HG03025 (cell line): ENCODE results near the gene HOXA5.

Experiments
- ATAC-seq: cut with Tn5 transposase; IDR thresholded peaks from one replicate; pipeline ENCODE4 v1.9.1; 2021; ENCODE audit warnings: mild to moderate bottlenecking, moderate library complexity; ENCODE audit not compliant: unreplicated experiment, low FRiP score

HOXA5 gene

DNA sequence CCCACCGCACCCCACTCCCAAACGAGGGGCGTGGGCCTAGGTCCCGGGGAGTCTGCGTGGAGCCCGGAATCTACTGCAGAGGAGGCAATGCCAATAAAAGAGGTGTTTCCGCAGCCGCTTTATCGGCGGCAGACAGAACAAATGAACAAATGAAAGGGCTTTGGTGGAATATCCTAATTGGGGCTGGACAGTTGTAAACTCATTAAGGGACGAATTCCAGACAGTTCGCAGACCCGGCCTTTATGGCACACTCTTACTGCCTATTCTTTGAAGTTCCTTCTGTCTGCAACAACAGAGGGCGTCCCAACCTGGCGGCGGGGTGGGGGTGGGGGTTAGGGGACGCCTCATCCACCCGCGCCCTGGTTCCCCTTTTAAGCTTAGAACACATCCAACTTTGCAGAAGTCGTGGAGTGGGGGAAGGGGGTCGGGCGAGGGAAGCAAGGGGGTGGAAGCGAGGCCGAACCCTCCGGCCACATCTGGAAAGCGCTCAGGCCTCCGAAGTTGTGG is 17.8 kb upstream of the HOXA5 start:
- ATAC-seq: no peak

DNA sequence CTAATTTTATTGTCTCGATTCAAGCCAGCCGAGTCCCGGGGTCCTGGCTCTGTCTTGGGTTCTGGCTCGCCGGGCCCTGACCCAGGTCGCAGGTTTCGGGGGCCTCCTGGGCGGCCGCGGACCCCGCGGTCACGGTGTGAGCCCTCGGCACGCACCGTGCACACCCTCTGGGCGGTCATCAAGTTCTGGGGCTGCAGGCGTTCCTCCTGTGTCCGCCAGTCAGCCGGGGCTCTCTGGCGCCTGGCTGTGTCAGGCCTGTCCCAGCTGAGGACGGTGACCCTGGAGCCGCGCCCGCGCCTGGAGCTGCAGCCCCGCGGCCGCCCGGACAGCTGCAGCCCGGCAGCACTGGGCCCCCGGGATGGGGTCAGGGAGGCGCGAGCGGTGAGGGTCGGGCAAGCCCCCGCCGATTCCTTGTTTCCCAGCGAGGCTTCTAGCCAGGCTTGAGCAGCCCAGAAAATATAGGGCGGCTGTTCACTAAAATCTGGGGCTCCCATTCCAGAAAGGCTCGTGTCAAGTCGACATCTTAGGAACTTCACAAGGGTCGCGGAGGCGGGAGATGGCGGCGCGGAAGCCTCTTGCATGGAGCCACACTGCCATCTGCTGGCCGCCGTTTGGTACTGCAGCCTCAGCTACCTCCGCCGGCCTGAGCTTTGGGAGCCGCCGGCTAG is 17.2 kb upstream of the HOXA5 start:
- ATAC-seq: no peak

DNA sequence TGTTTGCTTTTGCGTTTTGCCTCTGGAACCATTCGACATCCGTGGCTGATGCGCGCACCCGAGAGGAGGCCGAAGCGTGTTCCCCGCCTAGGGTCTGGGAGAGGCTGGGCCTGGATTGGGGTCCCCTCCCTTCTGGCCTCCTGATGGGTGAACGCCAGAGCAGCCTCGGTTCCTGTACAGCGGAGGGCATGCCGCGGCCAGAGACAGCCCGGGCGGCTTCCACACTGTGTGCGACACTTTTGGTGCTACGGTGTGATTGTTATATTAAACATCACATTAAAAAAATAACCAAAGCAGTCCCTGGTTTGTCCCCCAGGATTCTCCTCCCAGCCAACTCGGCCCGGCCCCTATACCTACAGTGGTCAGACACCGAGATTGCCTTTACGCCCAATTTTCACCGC is 16.7 kb upstream of the HOXA5 start:
- no peak for ATAC-seq

DNA sequence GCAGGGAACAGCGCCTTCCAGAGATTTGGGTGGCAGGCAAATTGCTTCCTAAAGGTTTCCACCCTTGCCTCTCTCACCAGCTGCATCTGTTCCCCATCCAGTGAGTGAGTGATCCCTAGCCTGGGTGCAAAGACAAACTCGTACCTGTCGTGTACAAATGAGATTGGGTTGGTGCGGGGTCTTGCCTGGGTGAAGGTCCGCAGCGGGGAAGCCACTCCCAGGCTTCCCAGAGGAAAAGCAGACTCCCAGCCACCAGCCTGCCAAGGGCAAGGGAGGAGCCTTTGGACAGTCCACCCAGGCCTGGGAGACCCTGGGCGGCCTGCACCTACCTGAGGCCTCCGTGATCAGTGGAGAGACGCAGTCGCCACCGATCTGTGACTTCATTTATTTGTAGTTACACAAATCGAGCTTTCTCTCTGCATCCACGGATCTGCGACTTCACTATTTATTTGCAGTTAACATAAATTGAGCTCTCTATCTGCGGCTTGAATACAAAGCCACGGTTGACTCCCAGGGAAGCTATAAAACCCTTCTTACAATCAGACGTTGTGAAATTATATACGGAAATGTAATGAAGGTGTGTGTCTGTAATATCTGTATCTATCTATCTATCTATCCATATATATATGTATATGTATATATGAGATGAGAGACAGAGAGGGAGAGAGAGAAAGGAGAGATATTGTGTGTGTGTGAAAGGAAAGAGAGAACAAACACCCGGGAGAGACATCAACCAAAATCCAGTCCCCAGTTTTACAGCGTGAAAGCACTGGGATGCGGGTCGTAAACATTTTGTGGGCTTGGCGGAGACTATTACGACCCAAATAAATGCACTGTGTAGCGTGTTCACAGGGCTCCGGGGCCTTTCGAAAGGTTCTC is 16.0 kb upstream of the HOXA5 start:
- no peak for ATAC-seq

DNA sequence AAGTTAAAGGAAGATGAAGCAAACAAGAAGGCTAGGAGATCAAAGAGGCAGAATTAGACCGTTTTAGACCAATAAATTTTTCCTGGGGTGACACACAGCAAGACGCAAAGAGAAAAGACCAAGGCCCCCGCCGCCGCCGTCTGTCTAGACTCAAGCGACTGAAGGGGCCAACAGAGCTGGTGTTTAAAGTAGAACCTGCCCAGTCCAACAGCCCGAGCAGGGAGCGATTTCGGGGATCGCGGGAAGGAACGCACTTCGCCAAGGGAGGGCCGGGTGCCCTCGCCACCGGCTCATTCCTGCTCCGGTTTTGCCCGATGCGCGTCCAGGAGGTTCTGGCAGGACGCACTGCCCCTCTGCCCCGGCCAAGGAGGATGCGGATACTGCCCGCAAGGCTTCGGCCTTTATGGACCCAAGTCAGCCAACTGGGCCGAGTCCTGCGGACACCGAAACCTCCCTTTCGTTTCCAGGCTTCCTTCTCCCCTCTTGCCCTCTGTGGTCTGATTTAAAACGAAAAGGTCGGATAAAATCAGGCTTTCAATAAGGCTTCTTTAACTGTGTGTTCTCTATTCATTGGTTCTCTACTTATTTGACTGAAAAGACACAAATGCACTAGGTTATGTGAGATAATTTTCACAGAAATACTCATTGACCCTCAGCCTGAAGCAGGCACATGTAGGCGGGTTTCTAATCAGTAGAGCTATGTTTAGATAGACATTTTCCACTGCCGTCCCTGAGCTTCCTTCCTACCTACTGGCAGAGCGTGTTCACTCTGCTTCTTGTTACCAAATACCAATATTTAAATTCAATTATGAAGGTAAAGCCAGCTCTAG is 15.2 kb upstream of the HOXA5 start:
- no peak for ATAC-seq

DNA sequence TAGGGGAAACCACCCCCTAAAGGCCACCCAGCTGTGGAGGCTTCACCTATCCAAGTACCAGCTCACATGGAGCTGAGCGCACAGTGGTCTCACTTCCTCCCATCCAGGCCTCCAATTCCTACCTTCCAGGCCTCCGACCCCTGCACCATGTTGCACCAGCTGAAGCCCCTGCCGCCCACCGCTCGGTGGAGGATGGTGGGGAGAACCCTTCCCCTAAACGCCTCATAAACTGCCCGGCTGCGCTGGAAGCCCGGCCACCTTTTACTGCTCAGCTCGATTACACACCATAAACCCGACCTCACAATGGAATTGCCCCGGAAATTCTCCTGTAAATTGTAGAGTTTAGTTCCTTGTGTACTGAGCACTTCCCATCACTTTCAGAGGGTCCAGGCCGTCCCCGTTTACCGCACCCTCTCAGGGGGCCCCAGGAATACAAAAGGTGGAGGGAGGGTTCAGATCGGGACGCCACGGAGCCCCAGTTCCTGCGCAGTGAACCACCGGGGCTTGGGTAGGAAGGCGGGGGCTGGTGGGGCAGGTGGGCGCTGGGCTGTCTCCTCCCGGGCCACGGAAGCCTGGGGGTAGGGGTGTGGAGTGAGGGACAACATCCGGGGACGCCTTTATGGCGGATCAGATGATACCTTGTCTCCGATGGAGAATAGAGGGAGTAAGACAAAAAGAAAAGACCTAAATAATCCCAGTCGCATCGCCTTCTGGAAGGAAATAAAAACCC is 14.4 kb upstream of the HOXA5 start:
- ATAC-seq: no peak

DNA sequence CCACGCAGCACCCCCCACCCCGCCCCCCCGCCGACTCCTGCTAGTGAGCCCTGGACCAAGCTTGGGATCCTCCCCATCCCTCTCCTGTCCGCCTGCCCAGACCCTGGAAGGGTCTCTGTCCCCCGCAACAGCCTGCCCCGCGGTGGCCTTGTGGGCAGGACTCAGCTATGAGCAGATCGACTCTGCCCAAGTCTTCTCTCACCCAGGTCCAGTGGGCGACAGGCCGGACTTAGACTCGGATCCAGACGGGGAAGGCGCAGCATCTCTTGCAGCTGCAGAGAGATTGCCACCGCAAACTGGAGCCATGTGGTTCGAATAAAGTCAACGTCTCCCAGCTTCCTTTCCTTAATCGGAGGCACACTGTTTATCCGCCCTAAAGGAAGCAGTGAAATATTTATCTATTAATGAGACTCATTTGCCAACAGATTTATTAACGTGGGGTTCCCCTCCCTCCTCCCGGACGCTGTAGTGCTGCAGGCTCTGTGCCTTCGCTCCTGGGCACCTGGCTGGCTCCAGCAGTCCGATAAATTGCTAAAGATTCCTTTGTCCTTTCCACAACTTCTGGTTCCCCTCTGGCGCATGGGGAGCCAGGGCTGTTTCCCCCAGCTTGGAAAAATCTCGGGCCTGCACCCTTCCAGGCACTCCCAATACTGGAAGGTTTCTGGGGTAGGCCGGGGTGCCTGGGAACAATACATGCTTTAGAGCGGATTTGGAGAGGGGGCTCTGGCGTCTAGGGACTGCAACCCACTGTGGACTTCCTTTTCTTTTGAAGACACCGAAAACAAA is 13.6 kb upstream of the HOXA5 start:
- ATAC-seq: no peak

DNA sequence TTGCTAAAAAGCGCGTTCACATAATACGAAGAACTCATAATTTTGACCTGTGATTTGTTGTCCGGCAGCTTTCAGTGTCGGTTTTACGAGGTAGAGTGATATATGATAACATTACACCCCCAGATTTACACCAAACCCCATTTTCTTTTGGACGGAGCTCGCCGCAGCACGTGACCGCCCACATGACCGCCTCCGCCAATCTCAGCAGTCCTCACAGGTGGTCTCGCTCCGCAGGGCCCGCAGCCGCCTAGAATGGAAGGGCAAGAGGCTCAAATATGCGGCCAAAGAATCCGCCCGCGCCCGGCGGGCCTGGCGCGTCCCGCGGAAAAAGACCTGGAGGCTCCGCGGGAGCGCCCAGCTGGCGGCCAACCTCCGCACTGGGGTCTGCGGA is 13.0 kb upstream of the HOXA5 start, which contains the start of gene HOXA7:
Gene HOXA7, minus strand, starts transcription at position 168 of the 391 bp plus-strand sequence. Its CDS starts 130 bp downstream, at position 38.
- ATAC-seq: no peak

DNA sequence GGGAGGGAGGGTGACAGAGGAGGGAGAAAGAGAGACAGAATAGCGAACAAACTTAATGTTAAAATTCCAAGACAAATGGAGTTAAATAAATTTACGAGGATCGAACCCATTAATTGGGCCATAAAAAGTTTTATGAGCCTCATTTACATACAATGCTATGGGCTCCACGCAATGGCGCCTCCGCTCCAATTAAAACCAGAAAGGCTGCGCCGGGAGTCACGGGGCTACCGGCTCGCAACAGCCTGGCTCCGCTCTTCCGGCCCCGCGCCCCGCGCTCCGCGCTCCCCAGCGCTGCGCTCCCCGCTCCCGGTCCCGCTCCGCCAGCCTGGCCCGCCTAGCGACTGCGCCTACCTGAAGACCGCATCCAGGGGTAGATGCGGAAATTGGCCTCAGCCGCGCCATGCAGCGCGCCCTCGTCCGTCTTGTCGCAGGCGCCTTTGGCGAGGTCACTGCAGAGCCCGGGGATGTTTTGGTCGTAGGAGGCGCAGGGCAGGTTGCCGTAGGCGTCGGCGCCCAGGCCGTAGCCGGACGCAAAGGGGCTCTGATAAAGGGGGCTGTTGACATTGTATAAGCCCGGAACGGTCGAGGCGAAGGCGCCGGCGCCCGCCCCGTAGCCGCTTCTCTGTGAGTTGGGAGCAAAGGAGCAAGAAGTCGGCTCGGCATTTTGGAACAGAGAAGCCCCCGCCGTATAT is 12.5 kb upstream of the HOXA5 start:
- ATAC-seq: no peak

DNA sequence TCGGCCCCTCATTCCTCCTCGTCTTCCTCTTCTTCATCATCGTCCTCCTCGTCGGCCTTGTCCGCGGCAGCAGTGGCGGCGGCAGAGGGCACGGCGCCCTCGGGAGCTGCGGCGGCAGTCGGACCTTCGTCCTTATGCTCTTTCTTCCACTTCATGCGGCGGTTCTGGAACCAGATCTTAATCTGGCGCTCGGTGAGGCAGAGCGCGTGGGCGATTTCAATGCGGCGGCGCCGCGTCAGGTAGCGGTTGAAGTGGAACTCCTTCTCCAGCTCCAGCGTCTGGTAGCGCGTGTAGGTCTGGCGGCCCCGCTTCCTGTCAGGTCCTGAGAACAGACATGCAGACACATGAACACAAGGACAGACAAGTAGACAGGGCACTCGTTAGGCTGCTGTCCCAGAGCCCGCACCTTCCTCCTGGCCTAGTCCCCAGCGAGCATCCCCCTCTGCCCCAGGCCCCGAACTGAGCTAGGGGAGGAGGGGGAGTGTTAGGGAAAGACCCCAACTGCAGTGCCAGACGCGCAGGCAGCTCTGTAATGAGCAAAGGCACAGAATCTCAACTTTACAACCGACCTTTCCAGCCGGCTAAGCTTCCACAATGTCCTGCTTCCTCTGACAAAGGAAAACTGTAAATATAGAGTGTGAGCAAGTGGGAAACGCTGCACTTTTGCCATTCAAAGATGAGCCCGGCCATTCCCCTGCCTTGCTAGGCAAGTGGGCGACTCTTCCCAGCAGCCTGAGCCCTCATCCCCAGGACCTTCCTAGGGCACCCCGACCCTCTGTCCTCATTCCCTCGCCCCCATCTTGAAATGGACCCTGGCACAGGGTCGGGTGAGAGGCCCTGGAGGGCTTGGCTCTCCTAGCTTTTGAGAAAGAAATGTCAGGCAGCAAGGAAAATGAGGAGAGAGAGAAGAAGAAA is 11.7 kb upstream of the HOXA5 start:
- ATAC-seq: no peak

DNA sequence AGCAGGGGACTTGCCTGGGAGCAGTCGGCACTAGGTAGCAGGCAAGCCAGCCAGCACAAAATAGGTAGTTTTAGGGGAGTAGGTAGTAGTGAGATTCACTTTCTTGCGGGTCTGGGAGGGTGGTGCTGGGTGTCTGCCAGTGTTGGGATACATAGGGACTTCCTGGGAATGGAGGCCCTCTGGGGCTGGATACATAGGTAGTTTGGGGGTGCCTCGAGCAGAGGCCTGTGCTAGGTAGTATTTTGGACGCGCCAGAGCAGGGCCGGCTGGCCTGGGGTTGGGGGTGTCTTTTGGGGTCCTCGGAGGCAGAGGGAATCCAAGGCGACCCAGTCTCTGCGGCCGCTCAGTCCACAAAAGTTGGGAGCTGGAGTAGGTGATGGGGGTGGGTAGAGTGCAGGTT is 10.9 kb upstream of the HOXA5 start:
- ATAC-seq: no peak

DNA sequence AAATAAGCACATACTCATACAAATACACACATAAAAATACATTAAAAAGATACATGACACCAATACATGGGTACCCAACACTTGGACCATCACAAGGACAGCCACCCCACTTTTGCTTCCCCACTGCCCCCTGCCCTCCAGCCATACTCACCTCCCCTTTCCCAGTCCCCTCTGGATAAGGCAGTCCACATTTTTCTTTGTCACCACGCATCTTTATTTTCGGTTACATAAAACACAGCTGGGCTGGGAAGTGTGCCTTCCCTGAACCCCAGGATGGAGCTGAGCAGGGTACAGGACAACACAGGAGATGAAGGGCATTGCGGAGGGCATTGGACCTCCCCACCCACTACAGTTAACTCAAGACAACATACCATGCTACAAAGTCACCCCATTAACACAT is 10.0 kb upstream of the HOXA5 start:
- no peak for ATAC-seq

DNA sequence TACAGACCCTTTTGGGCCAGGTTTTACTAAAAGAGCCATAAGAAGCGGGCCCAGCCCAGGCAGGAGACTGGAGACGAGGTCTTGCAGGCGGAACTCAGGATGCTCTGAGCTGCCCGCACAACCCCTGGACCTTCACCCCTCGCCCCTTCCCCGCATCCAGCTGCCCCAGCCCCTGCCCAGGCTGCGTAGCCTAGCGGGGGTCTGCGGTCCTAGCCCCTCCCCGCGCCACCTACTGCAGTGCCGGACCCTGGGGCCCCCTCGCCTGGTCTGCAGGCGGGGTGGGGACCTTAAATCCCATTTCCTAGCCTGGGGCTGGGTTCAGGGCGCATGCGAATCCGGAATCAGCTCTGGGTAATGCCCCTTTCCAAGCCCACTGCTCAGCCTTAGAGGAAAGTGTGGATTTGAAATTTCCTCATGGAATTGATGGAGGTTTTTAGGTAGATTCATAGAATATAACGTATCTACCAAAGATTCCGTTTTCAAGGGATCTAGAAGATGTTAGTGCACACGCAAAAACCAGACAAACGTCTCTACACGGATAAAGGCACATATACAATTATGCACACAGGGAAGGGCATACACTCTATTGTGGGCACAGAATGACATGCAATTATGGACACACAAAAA is 9.4 kb upstream of the HOXA5 start:
- ATAC-seq: no peak

DNA sequence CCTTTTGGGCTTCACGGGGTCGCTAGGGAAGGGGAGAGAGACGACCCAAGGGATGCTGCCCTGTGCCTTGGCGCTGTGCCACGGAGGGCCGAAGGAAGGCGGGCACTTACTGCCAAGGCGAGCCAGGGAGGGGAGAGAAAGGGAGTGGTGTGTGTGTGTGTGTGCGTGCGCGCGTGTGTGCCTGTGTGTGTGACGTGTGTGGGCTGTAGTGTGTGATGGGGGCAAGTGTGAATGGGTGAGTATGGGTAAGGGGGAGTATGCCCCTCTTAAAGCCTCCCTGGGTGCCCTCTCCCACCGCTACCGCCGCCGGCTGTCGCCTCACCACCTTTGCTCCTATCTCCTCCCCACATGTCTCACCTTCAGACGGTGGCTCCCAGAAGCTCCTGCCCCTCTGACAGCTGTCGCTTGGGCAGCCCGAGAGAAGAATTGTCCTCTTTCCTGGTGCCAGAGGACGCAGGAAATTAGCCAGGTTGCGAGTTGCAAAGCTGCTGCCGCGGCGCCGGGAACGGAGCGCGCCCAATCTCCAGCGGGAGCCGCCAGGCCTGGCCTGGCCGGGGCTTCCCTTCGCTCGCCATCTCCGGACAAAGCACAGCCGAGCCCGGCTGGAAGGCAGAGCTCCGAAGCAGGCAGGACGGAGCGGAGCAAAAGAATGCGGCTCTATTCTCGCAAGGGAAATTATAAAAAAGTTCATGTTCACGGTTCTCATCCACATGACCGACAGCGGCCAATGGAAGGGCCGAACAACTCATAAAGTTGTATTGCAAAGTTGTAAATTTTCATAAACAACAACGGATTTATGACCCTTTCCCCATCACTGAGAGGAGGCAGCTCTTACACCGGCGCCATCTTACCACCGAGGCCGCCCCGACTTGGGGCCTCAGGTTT is 8.7 kb upstream of the HOXA5 start, which contains the start of gene HOXA3:
Gene HOXA3, minus strand, starts transcription at position 653 of the 885 bp plus-strand sequence. CDS start 41,943 bp downstream, outside the sequence.
- no peak for ATAC-seq

DNA sequence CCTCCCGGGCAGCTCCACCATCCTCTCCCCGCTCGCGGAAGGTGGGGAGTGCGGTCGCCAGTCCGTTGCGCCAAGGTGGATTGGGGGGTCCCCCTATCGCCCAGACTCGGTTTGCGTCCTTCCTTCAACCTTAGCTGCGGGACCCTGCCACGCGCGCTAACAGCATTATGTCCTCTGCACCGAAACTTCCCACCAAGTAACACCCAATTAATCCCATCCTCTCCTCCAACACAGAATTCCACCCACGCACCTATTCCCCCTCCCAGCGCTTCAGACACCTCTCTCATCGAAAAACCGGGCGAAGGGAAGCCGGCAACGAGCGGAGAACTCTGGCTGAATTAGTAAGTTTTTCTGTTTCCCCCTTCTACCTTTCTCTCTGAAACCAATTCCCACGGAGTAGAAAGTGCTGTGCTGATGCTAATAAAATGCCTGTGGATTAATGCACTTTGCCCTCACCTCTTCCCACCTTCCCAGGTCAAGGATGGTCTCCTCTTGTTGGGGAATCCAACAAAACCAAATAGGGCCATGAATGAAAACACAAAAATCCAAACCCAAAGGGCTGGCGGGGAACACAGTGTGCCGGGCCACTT is 8.0 kb upstream of the HOXA5 start:
- ATAC-seq: no peak
